ENCODE data around the gene SUN3.
"Not testable (repeated sequence)": the region's sequence is repeated elsewhere in the genome, so short reads cannot be mapped to it uniquely, and the experiment has no call there.

SUN3 gene

DNA sequence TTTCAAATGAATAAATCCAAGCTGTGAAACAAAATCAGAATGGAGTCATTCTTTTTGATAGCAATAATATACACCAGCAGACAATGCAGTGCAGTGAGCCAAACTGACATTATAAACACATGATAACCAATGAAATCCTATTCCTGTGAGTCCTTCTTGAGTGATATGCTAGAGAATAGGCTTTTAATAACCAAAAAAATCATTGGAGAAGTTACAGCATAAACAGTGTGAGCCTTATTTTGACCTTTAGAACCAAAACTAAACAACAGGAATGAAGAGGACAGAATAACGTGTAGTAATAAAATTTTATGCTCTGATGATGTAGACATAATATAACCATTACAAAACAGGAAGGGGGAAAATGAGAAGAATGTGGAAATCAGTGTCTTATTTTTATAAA, 58.1 kb downstream of the SUN3 start:
- DNase-seq = peak; percentile 79

DNA sequence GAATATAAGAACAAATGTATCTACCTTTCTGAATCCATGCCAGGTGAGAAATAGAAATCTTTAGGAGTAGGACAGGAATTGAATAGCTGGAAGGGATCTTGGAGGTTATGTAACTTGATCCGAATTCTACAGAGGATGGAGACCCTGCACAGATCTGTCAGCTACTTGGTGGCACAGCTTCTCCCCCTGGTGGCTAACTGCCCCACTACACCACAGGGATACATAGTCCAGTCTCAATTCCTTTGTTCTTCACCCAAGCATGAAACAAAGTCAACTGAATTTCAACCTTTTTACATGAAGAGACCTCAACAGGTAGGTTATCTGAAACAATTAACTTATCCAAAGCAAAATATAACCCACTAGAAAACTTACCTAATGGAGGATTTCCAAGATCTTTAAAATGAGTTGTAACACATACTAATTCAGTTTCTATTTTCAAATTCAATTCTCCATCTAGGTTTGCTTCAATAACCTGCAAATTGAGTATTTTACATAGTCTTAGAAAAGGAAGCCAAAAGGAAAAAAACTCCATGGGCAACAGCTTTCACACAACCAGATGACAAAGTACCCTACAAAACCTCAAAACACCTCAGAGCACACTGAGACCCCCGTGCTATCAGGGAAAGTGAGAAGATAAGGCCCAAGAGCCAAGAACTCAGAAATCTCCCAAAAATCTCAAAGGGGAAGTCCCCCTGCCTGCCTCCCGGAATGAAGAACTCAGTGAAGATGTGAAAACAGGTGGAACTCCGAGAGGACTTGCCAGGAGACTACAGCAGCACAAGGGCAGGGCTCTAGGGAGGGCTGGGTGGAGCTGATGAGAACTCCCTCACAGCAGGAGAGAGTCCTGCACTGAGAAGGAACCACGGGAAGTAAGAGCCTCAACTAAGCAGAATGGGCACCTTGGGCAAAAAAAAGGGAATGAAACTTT, 59.8 kb downstream of the SUN3 start:
- DNase-seq = peak; percentile 62

DNA sequence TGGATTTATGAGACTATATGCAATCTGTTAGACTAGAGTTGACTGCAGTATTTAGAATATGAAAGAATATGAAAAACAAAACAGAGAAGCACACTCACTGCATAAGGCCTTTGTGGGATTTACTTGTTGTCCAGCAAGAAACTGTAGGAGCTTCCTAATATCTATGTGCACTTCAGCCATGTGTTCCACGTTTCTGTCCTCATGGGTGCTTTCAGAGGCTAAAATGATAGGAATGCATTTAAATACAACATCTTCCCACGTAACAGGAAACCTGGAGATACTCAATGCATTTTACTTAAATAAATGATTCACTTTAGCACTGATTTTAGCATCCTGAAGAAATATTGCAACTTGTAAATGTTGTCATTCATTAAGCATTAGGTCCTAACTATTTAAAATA, 61.2 kb downstream of the SUN3 start:
- DNase-seq = no peak

DNA sequence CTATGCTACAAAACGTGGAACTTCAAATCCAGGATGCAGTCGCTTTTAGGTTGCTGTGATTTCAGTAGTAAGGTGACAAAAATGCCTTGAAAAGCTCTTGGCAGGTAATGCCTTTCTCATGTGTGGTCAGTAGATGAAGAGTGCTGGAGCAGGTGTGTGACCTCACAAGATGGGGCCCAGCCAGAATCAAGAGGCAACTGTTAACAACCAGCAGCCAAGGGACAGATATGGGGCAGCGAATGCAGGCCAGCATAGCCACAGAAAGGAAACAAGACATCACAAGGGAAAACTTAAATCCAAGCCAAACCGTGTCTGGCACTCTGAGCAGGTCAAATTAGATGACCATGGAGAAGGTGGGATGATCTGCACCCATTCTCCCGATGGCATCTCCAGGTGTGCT, 61.8 kb downstream of the SUN3 start:
- no peak for DNase-seq

DNA sequence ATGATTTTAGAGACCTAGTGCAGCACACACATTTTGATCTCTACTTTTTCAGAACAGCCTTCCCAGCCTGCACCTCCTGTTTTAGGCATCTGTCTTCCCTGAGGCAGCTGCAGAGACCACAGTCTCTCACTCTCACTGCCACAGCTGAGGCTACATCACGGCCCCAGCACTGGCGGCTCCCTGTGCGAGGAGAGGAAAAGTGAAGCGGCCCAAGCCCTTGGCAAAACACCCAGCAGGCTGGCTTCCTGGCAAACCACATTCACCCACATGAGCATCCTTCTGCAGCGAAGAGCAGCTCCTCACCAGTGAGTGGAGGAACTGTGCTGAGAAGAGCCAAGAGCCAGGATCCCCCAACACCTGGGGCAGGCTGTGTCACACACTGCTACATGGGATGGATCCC, 63.5 kb downstream of the SUN3 start:
- DNase-seq = no peak

DNA sequence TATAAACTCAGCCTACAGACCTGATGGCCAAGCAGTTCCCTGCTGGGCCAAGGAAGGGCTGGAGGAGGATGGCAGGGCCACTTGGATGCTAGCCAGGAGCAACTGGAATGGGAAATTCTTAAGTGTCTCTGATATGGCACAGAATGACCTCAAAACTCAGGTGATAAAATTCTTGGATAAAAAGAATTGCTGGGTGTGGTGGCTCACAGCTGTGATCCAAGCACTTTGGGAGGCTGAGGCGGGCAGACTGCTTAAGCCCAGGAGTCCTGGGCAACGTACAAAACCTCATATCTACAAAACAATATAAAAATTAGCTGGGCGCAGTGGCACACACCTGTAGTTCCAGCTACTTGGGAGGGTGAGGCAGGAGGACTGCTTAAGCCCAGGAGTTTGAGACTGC, 66.6 kb downstream of the SUN3 start:
- DNase-seq = no peak

DNA sequence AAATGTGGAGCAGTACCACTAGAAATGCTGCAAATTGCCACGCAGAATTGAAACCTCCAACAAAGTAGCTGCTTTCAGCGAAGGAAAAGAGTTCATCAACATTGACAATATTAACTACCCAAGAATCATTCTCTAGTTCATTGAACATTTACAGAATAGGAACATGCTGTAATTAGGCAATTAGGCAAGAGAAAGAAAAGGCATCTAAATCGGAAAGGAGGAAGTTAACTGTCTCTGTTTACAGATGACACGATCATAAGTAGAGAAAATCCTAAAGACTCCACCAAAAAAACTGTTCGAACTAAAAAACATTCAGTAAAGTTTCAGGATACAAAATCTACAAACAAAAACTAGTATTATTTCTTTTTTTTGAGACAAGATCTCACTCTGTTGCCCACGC, 71.8 kb downstream of the SUN3 start:
- DNase-seq = peak; percentile 26

DNA sequence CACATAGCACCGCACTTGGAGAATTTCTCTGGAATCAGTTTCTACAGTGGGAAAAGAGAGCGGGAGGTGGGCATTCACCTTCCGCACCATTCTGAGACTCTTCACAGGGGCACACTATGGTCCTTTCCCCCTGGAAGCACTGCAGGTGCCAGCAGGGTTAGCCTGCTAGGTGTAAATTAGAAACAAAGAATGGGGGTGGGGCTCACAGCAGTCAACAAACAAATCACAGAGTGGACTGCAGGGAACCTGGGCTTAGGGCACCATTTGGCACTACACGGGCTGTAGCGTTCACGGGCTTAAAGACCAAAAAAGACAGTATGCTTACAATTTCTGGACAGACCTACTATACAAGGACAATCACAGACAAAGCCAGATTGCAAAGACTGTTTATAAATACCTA, 72.7 kb downstream of the SUN3 start:
- no peak for DNase-seq

DNA sequence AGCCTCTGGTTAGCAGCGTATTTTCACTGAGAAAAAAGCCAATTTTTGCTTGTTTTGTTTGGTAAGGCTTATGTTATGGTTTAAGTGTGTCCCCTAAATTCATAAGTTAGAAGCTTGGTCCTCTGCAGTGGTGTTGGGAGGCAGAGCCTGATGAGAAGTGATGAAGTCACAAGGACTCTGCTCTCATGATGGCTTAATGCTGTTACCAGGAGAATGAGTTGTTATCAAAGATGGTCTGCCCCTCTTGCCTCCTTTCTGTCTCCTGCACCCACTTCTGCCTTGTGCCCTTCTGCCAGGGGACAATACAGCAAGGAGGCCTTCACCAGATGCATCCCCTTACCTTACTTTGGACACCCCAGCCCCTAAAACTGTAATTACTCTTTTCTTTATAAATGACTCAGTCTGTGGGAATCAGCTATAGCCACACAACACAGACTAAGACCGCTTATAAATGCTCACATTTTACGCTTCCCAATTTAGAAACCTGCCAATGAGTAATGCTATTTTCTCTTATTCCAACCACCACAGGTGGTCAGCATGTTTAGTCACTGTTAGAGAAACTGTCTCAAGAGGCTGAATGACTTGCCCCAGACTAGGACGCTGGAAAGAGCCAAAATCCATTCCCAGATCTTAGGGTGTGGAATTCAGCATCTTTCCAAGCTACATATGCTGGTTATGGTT, 74.5 kb downstream of the SUN3 start:
- DNase-seq = no peak

DNA sequence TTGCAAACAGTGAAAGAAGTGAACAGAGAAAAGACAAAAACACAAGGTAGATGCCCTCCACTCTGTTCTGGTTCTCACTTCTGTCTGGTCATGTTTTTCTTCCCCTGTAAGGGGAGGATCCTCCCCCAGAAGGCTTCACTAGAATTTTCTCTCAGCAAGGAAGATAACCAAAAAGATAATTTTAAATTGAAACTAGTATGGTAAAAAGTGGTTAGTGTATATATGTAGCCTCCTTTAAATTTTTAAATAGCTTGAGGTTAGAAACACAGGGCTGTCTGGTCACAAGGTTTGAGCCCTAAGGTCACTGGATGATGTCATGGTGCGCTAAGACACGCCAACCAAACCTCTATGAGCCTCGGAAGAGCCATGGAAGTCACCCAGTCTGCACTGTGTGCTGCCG, 75.1 kb downstream of the SUN3 start:
- no peak for DNase-seq

DNA sequence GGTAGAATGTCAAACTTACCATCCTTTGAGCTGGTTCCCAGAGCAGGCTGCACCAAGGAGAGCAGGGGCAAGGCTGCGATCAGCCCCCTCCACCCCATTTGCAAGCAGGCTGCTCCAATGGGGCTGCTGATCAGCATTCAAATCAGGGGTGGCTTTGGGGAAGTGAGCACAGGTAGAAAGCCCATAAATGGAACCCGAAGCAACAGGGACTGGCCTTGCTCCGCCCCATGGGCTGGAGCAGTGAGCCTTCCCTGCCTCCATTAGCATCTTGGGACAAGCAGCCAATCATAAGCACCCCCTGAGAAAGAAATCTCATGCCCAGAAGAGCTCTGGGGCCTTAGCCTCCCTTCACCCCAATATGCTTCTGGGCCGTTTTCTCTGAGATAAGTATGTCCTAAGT, 76.7 kb downstream of the SUN3 start:
- DNase-seq = no peak

DNA sequence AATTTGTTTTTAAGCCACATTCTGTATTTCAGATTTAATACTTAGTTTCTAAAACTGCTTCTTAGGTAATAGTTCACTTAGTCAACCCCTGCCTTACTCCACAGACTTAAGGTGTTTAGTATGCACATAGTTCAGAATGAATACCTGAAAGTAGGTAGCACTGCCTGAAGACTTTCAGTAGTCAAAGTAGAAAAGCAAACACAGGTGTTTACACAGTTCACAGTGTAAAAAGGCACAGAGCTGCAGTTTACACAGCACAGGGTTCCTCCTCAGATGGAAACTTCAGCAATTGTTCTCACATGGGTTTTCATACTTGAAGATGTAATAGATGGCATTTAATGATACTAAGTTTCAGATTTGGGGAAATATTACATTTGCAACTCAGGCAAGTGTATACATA, 77.5 kb downstream of the SUN3 start:
- no peak for DNase-seq

DNA sequence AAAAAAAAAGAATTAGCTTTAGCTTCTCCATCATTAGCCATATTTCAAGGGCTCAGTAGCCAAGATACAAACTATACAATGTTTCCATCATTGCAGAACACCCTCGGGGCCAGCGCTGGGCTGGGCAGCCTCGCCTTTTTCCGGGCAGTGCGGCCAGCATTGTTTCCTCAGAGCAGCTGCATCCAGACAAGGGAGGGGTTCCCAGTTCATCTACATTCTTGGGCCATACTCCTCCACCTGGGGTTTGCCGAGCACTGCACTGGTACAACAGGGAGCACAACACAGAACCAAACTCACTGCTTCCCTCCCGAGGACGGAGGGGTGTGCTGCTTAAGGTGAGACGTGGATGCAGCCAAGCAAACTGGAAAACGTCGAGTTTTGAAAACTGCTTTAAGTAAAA, 78.2 kb downstream of the SUN3 start:
- DNase-seq = no peak

DNA sequence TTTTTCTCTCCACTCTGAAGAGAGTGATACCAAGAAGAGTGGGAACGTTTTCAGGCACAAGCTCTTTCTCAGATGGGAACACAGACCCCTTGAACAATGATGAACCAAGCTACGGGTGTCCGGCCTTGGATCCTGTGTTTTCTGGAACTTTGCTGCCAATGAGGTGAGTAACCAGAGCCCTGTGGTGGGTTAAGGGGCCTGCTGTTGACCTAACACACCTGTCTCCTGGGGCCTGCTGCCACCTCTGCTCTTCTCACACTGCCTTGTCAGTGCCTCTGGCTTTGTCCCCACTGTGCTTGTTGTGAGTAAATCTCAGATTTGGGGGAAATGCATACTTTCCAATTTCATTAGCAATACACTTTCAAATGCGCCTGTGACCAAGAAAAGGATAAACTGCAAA, 79.2 kb downstream of the SUN3 start:
- DNase-seq = no peak

DNA sequence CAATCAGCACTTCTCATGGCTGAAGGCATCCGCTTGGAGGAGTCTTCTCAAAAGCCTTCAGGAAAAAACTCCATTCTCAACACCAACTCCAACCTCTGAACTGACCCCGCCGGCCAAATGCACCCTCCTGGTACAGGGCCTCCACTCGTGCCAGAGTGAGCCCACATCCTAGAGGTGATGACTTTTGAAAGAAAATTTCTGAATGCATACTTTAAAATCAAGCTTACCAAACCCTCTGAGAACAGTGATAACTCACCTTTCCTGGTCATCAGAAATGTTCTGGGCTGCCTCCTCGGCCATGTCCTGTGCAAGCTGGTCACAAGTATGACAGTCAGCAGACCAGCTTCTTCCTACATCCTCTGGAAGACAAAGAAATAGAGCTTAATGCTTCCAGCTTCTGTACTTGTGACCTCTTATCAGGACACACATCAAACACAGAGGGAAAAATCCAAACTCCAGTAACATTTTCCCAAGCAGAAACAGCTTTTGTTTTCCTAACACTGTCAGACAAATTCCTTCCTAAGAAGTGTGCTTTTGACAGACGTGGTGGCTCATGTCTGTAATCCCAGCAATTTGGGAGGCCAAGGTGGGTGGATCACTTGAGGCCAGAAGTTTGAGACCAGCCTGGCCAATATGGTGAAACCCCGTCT, 80.6 kb downstream of the SUN3 start, which contains the start of gene PKD1L1:
TSS of gene PKD1L1 (minus strand) at position 326 of the 650 bp plus-strand sequence. CDS start at position 300, 26 bp downstream.
- no peak for DNase-seq

DNA sequence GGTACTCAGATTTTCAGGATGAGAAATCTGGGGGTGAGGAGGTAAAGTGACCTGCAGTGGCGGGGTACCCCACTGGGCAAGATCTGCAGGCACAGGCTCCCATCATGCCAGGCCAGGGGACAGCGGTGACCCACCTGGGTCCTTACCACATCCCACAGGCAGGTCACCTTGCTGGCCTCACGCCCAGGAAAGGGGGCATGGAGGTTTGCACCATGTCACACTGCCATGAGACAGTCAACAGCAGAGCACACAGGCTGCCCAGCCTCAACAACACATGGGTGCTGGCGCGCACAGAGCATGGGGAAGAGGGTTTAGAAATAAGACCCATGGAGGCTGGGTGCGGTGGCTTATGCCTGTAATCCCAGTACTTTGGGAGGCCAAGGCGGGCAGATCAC, 81.6 kb downstream of the SUN3 start:
- no peak for DNase-seq

DNA sequence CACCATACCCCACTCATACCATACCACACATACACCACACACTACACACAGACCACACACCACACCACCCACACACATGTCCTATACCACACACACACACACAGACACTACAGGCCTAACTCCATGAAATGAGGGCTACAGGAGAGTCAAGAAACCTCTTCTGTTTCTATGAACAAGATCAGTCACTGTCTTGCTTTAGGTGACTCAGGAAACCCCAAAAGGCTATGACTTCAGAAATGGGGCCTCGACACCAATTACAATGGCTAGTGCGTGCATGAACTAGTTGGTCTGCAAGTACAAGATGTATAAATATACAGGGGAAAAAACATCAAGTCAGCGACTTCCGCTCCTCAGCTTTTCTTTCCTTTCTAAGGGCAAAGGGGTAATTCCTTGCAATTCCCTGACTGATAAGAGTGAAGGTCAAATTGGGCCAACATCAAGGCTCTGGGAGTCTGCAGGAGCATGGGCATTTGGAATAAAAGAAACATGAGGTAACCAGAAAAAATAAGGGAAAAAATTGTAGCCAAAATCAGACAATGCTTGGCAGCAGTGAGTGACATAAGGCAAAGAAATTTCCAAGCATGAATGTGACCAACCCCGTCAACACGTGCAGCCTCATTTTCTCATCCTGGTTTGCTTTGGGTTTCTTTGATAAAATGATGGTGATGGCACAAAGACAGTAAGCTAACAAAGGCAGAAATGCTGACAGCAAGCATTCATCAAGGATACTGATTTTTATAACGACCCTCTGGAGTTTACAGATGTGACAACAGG, 82.1 kb downstream of the SUN3 start:
- no peak for DNase-seq

DNA sequence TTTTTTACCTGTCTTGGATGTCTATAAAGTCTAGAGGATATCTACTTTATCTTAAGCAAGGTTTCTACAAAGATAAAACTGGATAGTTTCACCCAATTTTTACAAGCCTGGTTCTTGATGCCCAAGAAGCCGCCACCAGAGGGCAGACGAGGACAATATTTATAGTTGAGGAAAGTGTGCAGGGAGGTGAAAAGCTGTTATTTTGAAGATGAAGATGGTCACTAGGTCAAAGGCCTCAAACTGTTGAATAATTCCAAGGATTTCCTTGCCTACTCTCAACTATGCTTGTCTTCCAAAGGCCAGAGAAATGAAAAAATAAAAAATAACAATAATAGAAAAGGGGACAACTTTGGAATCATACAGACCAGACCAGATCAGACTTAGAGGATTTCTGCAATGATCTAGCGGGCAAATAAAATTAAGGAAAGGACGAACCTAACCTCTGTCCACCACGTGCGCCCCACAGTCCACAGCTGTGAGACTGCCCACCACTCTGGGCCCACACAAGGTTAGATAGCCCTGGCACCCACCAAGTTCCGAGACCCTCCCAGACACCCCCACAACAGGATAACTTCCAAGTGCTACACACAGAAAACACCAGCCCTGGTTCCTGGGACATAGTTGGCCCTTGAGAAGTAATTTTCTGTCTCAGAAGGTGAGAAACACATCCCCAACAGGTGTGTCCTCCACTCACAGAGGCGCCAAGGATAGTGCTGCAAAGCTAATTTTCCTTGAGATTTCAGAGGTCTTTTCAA, 83.5 kb downstream of the SUN3 start:
- peak; percentile 88 for DNase-seq

DNA sequence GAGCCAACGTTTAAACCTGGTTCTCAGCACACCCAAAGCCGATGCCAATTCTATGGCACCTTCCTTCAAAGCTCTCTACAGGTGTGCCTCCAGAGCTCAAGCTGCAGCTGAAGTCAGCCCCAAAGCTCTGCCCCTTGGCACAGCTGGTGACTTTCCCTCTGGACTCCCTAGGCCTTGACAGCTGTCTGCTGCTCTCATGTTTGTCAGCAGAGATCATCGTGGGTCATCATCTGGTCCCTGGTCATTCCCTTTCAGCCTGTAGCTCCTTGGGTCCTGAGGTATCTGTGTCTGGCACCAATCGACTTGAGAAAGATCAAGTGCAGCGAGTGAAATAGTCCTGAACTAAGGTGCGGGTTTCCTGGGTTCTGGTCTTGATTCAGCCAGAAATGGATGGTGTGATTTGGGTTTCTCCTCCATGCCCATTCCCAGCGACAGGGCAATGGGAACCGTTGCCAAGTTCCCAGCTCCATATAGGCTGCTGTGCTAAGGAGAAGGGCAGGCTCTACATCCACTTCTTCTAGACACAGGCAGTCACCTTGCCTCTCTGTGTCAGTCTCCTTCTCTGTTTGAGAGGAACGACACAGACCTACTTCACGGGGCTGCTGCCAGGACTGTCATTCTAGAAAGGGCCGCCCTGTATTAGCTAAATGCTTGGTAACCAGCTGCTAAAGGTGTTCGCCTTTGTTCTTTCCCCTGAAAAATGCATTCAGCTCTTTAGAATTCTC, 84.2 kb downstream of the SUN3 start:
- no peak for DNase-seq

DNA sequence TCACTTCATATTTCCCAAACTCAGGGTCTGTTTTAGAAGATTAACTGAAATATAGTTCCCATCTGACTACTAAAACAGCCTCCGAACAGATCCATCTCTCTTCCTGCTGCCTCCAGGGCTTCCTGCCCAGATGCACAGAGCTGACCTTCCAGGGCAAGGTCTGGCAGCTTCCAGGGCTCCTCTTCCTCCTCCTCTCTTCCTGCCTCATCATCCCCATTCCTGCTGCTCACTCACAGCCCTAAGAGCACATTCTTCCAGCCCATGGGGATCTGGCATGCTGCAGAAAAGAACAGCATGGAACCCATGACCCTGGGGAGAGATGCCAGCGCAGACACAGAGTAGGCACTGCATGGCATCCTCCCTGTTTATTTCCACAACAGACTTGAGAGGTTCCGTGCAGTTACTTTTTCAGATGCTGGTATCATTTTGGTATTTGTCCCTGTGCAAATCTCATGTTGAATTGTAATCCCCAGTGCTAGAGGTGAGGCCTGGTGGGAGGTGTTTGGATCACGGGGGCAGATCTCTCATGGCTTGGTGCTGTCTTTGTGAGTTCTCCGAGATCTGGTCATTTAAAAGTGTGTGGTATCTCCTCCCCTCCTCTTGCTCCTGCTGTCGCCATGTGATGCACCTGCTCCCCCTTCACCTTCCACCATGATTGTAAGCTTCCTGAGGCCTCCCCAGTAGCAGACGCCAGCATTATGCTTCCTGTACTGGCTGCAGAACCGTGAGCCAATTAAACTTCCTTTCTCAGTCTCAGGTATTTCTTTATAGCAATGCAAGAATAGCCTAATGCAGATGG, 85.0 kb downstream of the SUN3 start:
- no peak for DNase-seq

DNA sequence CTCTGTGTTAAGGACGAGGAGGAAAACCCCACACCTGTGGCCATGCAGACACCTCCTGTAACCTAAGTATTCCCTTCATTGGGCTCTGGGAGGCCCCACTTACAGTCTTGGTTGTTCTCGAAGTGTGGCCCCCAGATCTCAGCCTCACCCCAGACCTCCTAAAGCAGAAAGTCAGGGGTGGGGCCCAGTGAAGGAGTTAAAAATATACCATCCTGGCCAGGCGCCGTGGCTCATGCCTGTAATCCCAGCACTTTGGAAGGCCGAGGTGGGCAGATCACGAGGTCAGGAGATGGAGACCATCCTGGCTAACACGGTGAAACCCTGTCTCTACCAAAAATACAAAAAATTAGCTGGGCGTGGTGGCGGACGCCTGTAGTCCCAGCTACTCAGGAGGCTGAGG, 86.3 kb downstream of the SUN3 start:
- DNase-seq = not testable (repeated sequence)

Data from suppressor macrophage treated with lipopolysaccharide for 4 hours (primary cell).